Measurements from ENCODE around the gene SCYL3.

The SCYL3 gene

DNA sequence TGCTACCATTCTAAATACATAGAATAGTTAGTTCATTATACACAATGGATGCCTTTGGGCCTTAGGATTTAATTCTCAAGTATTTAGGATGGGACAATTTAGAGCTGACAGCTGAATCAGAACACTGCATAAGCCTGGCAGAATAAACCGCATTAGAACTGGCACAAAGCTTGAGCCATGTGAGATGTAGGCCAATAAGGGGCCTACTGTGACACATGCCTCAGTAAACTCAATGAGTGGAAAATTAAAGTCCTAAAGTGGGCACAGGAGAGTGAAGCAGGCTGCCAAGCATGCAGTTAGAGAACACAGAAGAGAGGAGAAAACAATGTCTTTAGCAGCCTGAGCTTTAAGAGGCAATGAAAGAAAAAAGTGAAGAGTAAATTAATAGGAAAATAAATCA, 24.3 kb downstream of the SCYL3 start:
- no peak for TF ChIP-seq EGR1 (IDR thresholded peaks at IDR 0.05)

DNA sequence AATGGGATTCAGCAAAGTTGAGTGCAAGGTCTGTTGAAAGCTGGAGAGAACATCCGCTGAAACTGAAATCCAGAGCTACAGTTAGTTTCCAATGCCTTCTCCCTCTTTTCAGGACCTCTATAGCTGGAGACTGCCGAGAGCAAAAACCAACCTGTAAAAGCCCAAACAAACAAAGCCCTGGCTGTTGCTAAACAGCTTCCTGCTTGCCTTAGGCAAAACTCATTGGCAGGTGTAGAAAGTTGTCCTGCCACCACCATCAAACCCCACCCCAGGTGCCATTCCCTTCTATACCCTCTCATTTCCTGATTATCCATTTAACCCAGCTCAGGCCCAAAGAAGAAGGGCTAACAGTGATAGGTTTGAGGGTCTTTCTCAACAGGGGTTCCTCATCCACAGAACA, 24.7 kb downstream of the SCYL3 start:
- TF ChIP-seq, protein P1, sequence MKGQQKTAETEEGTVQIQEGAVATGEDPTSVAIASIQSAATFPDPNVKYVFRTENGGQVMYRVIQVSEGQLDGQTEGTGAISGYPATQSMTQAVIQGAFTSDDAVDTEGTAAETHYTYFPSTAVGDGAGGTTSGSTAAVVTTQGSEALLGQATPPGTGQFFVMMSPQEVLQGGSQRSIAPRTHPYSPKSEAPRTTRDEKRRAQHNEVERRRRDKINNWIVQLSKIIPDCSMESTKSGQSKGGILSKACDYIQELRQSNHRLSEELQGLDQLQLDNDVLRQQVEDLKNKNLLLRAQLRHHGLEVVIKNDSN (IDR thresholded peaks at IDR 0.05): no peak
- TF ChIP-seq RAD21 (IDR thresholded peaks at IDR 0.05; ENCODE audit: low read depth) (no peak), MAX (IDR thresholded peaks at IDR 0.05) (no peak), EGR1 (IDR thresholded peaks at IDR 0.05) (no peak), TCF12 (IDR thresholded peaks at IDR 0.05; ENCODE audit: low read depth) (no peak), TEAD4 (IDR thresholded peaks at IDR 0.05) (no peak), EP300 (IDR thresholded peaks at IDR 0.05; ENCODE audit: borderline replicate concordance) (no peak)

DNA sequence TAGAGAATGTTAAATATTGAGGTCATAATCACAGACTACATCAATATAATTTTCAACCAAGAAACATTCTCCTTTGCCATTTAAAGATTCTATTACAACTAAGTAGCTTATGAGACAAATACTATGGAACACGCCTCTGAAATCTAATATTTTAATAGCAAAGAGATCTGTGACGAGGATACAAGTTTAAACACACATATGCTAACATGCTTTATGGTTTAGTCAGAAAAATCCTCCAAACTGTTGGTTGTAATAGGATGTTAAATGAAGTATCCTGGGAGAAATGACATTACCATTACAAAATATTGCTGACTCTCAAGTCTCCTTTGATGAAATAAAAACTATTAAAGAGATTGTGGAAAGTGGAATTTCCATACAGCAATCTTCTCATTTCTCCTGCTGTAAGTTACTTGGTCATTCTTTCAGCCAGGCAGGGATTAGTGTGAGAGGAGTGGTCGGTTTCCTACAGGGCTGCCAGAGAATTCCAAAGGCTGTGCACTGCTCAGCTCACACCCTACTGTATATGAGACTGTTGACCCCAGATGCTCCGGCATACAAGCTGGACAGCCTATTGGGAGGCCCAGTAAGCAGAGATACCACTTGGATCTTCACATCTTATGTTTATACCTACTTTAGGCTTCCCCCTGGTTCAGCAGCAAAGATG, 26.6 kb downstream of the SCYL3 start:
- TF ChIP-seq NFIC (IDR thresholded peaks at IDR 0.05) (no peak), EP300 (IDR thresholded peaks at IDR 0.05; ENCODE audit: borderline replicate concordance) (no peak), TAF1 (IDR thresholded peaks at IDR 0.05; ENCODE audit: low read depth) (no peak), TCF12 (IDR thresholded peaks at IDR 0.05; ENCODE audit: low read depth) (no peak), REST (IDR thresholded peaks at IDR 0.05; ENCODE audit: low read depth) (no peak)

DNA sequence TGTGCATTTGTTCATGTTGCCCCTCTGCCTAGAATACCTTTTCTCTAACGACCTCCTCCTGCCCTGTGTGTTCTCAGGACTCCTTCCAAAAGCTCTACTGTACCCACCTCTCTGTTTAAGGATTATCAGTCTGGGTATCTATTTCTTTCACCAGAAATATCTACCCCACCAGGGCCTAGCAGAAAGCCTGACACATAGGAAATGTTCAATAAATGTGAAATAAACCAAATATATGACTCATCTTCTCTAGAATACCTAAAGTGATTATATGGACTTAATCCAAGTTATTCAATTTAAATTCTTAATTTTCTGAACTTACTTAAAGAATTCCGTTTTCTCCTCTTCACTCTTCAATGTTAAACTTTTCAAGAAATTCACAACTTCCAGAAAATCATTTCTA, 27.1 kb downstream of the SCYL3 start:
- no peak for TF ChIP-seq RAD21 (IDR thresholded peaks at IDR 0.05; ENCODE audit: low read depth)
- no peak for TF ChIP-seq REST (IDR thresholded peaks at IDR 0.05; ENCODE audit: low read depth)
- no peak for TF ChIP-seq CREB1 (IDR thresholded peaks at IDR 0.05; ENCODE audit: low read depth)
- no peak for TF ChIP-seq YY1 (IDR thresholded peaks at IDR 0.05; ENCODE audit: low read depth)
- no peak for TF ChIP-seq ZBTB7A (IDR thresholded peaks at IDR 0.05; ENCODE audit: low read depth)
- TF ChIP-seq, protein P1 (IDR thresholded peaks at IDR 0.05): no peak
- TF ChIP-seq CEBPB (IDR thresholded peaks at IDR 0.05): no peak
- TF ChIP-seq TCF12 (IDR thresholded peaks at IDR 0.05; ENCODE audit: low read depth): no peak
- TF ChIP-seq EGR1 (IDR thresholded peaks at IDR 0.05): no peak
- no peak for TF ChIP-seq EP300 (IDR thresholded peaks at IDR 0.05; ENCODE audit: borderline replicate concordance)
- TF ChIP-seq FOXM1 (IDR thresholded peaks at IDR 0.05; ENCODE audit: borderline replicate concordance, low read depth): no peak
- TF ChIP-seq NFIC (IDR thresholded peaks at IDR 0.05): no peak

DNA sequence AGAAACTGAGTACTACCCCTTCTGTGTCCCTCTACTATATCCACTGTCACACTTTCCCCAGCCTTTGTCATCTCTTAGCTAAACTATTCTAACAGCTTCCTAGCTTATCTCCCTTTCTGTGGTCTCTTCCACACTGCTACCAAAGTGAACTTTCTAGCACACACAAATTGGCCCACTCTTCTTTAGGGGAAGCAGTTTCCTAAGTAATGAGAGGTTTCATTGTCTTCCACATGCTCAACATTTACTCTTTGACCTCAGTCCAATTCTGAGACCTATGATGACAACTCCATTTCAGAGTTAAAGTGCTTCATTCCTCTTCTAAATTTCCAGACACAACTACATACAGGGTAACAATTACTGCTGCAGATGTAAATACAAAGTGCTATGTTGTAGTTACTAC, 32.9 kb downstream of the SCYL3 start:
- TF ChIP-seq, protein P1 (IDR thresholded peaks at IDR 0.05): no peak
- no peak for TF ChIP-seq ZBTB7A (IDR thresholded peaks at IDR 0.05; ENCODE audit: low read depth)

GRCh38 chr1:169860187-169860586, 33.5 kb downstream of the SCYL3 start:
- TF ChIP-seq ZBTB7A (IDR thresholded peaks at IDR 0.05; ENCODE audit: low read depth) (no peak), CEBPB (IDR thresholded peaks at IDR 0.05) (no peak), REST (IDR thresholded peaks at IDR 0.05; ENCODE audit: low read depth) (no peak), NFIC (IDR thresholded peaks at IDR 0.05) (no peak), TCF12 (IDR thresholded peaks at IDR 0.05; ENCODE audit: low read depth) (no peak), RAD21 (IDR thresholded peaks at IDR 0.05; ENCODE audit: low read depth) (no peak), TEAD4 (IDR thresholded peaks at IDR 0.05) (no peak), MAX (IDR thresholded peaks at IDR 0.05) (no peak), TAF1 (IDR thresholded peaks at IDR 0.05; ENCODE audit: low read depth) (no peak), YY1 (IDR thresholded peaks at IDR 0.05; ENCODE audit: low read depth) (no peak), EP300 (IDR thresholded peaks at IDR 0.05; ENCODE audit: borderline replicate concordance) (no peak), EGR1 (IDR thresholded peaks at IDR 0.05) (no peak), FOXM1 (IDR thresholded peaks at IDR 0.05; ENCODE audit: borderline replicate concordance, low read depth) (no peak), CREB1 (IDR thresholded peaks at IDR 0.05; ENCODE audit: low read depth) (no peak)
- TF ChIP-seq, protein P1 (IDR thresholded peaks at IDR 0.05): no peak
